ENCODE results near the gene SH3BP5L.

Gene SH3BP5L

DNA sequence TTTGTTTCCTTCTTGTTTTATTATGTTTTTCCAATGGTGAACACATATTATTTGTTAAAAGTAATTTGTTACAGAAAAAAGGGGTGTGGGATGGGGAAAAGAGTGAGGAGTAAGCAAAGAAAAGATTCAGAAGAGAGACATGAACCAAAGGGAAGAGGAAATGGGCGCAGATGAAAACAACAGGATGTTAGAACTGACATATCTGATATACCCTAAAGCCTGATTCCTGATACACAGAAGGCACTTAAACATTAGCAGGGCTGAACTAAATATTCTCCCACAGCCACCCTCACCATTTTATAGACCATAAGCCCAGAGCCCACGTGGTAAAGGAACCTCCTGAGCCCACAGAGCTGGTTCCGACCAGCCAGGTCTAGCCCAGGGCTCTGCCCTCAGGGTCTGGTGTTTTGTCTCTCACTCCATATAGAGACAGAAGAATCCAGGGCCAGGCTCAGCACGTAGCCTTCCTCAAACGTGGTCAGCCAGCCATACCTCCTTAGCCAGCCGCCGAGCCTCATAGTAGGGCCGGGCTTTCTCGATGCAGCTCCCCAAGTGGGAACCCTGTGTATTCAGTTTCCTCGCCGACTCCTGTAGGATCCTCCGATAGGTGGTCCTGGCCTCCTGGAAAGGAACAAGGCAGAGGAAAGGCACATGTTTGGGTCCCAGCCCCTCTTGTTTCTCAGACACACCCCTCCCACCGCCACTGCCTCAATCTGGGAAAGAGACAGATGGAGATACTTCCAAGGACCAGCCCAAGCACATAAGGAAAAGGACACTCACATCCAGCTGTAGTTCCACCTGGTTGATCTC, 9.5 kb downstream of the SH3BP5L start:
- no peak for DNase-seq (ENCODE audit: low read depth, low spot score)
- H3K4me3 ChIP-seq (ENCODE audit: low read depth, low read length) = no peak overlapping the region
- POLR2A ChIA-PET = no interaction called here

GRCh38 chr1:248815407-248816034, 10.2 kb downstream of the SH3BP5L start:
- ChIA-PET CTCF (interaction anchor here (0.6 to 2.0 kb wide), 2 partner anchors 9 kb away, joined by 3 to 9 read pairs; no protein-coding TSS in a partner anchor), POLR2A (no interaction called here)
- no peak overlapping the region for H3K4me3 ChIP-seq (ENCODE audit: low read depth, low read length)
- TF ChIP-seq, protein P1, sequence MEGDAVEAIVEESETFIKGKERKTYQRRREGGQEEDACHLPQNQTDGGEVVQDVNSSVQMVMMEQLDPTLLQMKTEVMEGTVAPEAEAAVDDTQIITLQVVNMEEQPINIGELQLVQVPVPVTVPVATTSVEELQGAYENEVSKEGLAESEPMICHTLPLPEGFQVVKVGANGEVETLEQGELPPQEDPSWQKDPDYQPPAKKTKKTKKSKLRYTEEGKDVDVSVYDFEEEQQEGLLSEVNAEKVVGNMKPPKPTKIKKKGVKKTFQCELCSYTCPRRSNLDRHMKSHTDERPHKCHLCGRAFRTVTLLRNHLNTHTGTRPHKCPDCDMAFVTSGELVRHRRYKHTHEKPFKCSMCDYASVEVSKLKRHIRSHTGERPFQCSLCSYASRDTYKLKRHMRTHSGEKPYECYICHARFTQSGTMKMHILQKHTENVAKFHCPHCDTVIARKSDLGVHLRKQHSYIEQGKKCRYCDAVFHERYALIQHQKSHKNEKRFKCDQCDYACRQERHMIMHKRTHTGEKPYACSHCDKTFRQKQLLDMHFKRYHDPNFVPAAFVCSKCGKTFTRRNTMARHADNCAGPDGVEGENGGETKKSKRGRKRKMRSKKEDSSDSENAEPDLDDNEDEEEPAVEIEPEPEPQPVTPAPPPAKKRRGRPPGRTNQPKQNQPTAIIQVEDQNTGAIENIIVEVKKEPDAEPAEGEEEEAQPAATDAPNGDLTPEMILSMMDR (IDR thresholded peaks at IDR 0.05; ENCODE audit: insufficient read depth, low read length, missing control alignments) = no peak
- no peak for DNase-seq (ENCODE audit: low read depth, low spot score)

More for the DNA sequence above, 9.5 kb downstream of the SH3BP5L start:
- CTCF ChIA-PET = interaction anchor here (2.0 kb wide), 1 partner anchor 10 kb away, joined by 9 read pairs; no protein-coding TSS in a partner anchor
- TF ChIP-seq, protein P1 (IDR thresholded peaks at IDR 0.05; ENCODE audit: insufficient read depth, low read length, missing control alignments) = no peak

GRCh38 chr1:248814351-248814750, 11.4 kb downstream of the SH3BP5L start:
- ChIA-PET CTCF (no interaction called here), POLR2A (no interaction called here)
- TF ChIP-seq, protein P1 (IDR thresholded peaks at IDR 0.05; ENCODE audit: insufficient read depth, low read length, missing control alignments) = no peak
- DNase-seq (ENCODE audit: low read depth, low spot score) = no peak
- no peak overlapping the region for H3K4me3 ChIP-seq (ENCODE audit: low read depth, low read length)

DNA sequence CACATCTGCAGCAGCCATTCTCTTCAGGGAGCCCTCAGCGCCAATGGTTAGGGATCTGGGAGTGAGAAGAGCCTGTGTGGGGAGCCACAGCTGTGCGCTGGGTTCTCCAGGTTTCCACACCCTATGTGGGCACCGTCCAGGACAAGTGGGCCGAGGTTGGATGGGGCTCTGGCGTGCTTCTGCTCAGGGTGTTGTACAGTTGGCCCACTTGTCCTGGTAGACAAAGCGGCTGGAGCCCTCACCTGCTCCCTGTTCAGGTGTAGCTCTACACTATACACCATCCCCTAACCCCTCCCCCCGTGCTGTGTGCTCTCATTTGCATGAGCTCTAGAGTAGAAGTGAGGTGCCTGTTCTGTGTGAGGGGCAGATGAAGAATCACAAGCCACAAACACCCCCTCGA, 12.2 kb downstream of the SH3BP5L start:
- CTCF ChIA-PET = no interaction called here
- POLR2A ChIA-PET = no interaction called here
- no peak overlapping the region for H3K4me3 ChIP-seq (ENCODE audit: low read depth, low read length)
- no peak for DNase-seq (ENCODE audit: low read depth, low spot score)
- TF ChIP-seq, protein P1 (IDR thresholded peaks at IDR 0.05; ENCODE audit: insufficient read depth, low read length, missing control alignments) = no peak

GRCh38 chr1:248812736-248813425, 12.8 kb downstream of the SH3BP5L start:
- POLR2A ChIA-PET = no interaction called here
- TF ChIP-seq, protein P1 (IDR thresholded peaks at IDR 0.05; ENCODE audit: insufficient read depth, low read length, missing control alignments) = no peak
- CTCF ChIA-PET = no interaction called here
- DNase-seq (ENCODE audit: low read depth, low spot score) = no peak
- no peak overlapping the region for H3K4me3 ChIP-seq (ENCODE audit: low read depth, low read length)
